HUES6 (cell line): ENCODE results near the gene STRN4.

ENCODE experiments used
- H3K27ac ChIP-seq: 2 replicates; pipeline ENCODE4 v1.7.0; 2013; ENCODE audit warnings: low read depth, mild to moderate bottlenecking, low read length, inconsistent platforms
- H3K27me3 ChIP-seq: 2 replicates; pipeline ENCODE4 v1.6.1; 2013; ENCODE audit warnings: low read length; ENCODE audit not compliant: control insufficient read depth, insufficient read depth
- H3K36me3 ChIP-seq: 2 replicates; pipeline ENCODE4 v1.6.1; 2013; ENCODE audit warnings: low read length; ENCODE audit not compliant: control insufficient read depth, insufficient read depth
- H3K4me1 ChIP-seq: 2 replicates; pipeline ENCODE4 v1.6.1; 2013; ENCODE audit warnings: low read length; ENCODE audit not compliant: control insufficient read depth, insufficient read depth
- H3K4me3 ChIP-seq: 2 replicates; pipeline ENCODE4 v1.5.1; 2013; ENCODE audit warnings: low read depth, low read length
- H3K9ac ChIP-seq: one replicate; pipeline ENCODE4 v1.6.1; 2013; ENCODE audit warnings: mild to moderate bottlenecking, low read length
- H3K9me3 ChIP-seq: 2 replicates; pipeline ENCODE4 v1.6.1; 2013; ENCODE audit warnings: low read depth, low read length; ENCODE audit not compliant: control insufficient read depth, insufficient read depth

STRN4 gene

DNA sequence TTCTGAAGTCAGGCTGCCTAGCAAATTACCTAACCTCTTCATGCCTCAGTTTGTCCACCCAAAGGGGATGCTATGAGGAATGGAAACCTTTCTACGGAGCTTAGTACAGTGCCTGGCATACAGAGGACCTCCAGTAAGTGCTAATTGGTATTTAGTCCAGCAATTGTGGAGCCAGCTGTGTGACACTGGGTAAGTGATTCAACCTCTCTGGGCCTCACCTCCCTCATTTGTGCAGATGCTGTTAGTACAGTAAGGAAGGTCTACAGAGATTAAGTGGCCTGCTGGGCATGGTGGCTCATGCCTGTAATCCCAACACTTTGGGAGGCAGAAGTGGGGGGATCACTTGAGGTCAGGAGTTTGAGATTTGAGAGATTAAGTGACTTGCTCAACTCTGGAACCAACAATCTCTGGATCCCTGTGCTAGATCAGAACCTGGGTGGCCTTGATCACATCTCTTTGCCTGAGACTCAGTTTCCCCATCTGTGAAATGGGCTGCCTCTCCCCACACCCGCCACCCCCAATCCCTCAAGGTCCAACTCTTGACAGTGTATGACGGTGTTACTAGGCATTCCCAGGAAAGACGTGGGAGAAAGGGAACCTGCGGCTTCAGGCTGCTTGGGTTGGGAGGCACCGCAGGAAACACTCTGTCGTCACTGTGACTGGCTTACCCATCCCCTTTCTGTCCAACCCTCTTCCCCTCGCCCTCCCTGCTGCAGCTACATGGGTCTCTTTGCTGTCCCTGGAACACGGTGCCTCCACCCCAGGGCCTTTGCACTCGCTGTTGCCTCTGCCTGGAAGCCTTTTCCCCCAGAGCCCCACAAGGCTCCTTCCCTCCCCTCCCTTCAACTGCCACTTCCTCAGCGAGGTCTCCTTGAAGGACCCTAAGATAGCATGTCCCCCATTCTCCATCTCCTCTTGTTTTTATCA, 47.6 kb downstream of the STRN4 start:
- Histone ChIP-seq H3K4me1 (peaks cover 5% of the 10 kb centered on the region), H3K9me3 (no peaks in the 10 kb centered on the region), H3K9ac (no peak overlapping the region), H3K4me3 (no peak overlapping the region), H3K27ac (no peak overlapping the region), H3K36me3 (peaks cover 78% of the 10 kb centered on the region), H3K27me3 (no peaks in the 10 kb centered on the region)

- Histone ChIP-seq H3K4me1 (peaks cover 5% of the 10 kb centered on the region), H3K27me3 (no peaks in the 10 kb centered on the region), H3K4me3 (peak overlapping the region; percentile 46), H3K27ac (no peak overlapping the region), H3K9ac (peak overlapping the region; percentile 43), H3K36me3 (peaks cover 81% of the 10 kb centered on the region), H3K9me3 (no peaks in the 10 kb centered on the region)
Observed at GRCh38 chr19:46697204-46697960, 48.9 kb downstream of the STRN4 start.

- H3K9me3 ChIP-seq, result no peaks in the 10 kb centered on the region
- H3K4me1 ChIP-seq, result peaks cover 5% of the 10 kb centered on the region
- H3K4me3 ChIP-seq, result peak overlapping the region; percentile 46
- H3K36me3 ChIP-seq, result peaks cover 81% of the 10 kb centered on the region
- peak overlapping the region; percentile 27 for H3K9ac ChIP-seq
- no peaks in the 10 kb centered on the region for H3K27me3 ChIP-seq
- H3K27ac ChIP-seq, result no peak overlapping the region
Observed at GRCh38 chr19:46696866-46697203, 49.4 kb downstream of the STRN4 start.

DNA sequence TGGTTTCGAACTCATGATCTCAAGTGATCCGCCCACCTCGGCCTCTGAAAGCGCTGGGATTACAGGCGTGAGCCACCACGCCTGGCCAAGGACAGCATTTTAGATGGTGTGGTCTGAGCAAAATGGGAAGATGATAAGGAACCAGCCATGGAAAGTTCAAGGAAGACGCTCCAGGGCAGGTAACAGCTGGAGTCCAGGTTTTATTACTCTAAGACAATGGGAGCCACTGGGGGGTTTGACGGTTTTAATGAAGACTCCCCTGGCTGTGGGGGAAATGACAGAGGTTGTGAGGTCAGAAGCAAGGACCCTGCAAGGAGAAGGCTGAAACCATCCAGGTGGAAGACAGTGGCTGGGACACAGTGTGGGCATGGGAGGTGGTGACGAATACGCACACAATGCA, 50.2 kb downstream of the STRN4 start:
- H3K4me1 ChIP-seq, result peaks cover 5% of the 10 kb centered on the region
- no peak overlapping the region for H3K27ac ChIP-seq
- no peaks in the 10 kb centered on the region for H3K9me3 ChIP-seq
- H3K27me3 ChIP-seq, result no peaks in the 10 kb centered on the region
- no peak overlapping the region for H3K4me3 ChIP-seq
- H3K9ac ChIP-seq, result no peak overlapping the region
- peaks cover 82% of the 10 kb centered on the region for H3K36me3 ChIP-seq

DNA sequence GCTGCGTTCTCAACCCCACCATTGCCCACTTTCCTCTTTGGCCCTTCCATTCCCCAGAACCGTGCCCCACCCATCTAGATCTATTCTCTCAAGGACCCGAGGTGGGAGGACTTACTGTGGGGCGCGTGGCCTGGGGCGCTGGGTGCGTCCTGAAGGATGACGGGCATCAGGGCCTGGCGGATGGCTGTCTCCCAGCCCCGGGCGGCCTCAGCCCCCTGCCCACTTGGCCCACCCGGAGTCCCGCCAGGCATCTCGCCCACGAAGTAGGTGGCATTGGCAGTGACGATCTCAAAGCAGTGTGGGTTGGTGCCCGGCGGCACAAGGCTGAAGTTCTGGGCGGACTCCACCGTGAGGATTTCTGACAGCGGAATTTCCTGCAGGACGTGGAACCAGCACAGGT, 52.5 kb downstream of the STRN4 start:
- peaks cover 82% of the 10 kb centered on the region for H3K36me3 ChIP-seq

GRCh38 chr19:46692918-46693722, 53.1 kb downstream of the STRN4 start:
- peaks cover 81% of the 10 kb centered on the region for H3K36me3 ChIP-seq
- H3K27ac ChIP-seq, result no peak overlapping the region
- no peaks in the 10 kb centered on the region for H3K27me3 ChIP-seq
- H3K4me3 ChIP-seq, result no peak overlapping the region
- no peak overlapping the region for H3K9ac ChIP-seq
- H3K4me1 ChIP-seq, result peaks cover 5% of the 10 kb centered on the region
- no peaks in the 10 kb centered on the region for H3K9me3 ChIP-seq

More for the DNA sequence above, 52.5 kb downstream of the STRN4 start:
- H3K4me1 ChIP-seq, result peaks cover 5% of the 10 kb centered on the region
- H3K9ac ChIP-seq, result no peak overlapping the region
- H3K27ac ChIP-seq, result no peak overlapping the region
- H3K9me3 ChIP-seq, result no peaks in the 10 kb centered on the region
- H3K4me3 ChIP-seq, result no peak overlapping the region
- no peaks in the 10 kb centered on the region for H3K27me3 ChIP-seq

GRCh38 chr19:46691948-46692347, 54.3 kb downstream of the STRN4 start:
- Histone ChIP-seq H3K36me3 (peaks cover 93% of the 10 kb centered on the region), H3K4me3 (no peak overlapping the region), H3K9me3 (no peaks in the 10 kb centered on the region), H3K27me3 (no peaks in the 10 kb centered on the region), H3K9ac (no peak overlapping the region), H3K27ac (no peak overlapping the region), H3K4me1 (peaks cover 4% of the 10 kb centered on the region)

GRCh38 chr19:46691104-46691503, 55.1 kb downstream of the STRN4 start:
- H3K27me3 ChIP-seq, result no peaks in the 10 kb centered on the region
- H3K4me3 ChIP-seq, result no peak overlapping the region
- H3K9me3 ChIP-seq, result no peaks in the 10 kb centered on the region
- H3K4me1 ChIP-seq, result no peaks in the 10 kb centered on the region; the same call in 1 of the 2 replicates
- H3K27ac ChIP-seq, result no peak overlapping the region
- peaks cover 89% of the 10 kb centered on the region for H3K36me3 ChIP-seq
- no peak overlapping the region for H3K9ac ChIP-seq

DNA sequence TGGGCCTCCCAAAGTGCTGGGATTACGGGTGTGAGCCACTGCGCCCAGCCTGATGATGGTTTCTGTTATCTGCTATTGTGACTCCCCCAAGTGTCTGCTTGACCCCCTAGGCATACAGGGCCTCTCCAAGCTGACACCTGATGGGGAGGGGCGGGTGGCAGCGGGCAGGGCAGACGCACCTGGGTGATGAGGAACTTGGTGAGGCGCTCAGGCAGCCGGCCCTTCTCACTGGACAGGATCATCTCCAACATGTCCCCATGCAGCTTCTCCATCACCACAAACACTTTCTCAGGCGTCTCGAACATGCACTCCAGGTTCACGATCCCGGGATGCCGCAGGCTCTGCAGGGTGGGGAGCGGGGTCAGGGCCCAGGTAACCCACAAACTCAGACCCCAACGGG, 56.9 kb downstream of the STRN4 start:
- no peak overlapping the region for H3K4me3 ChIP-seq
- H3K36me3 ChIP-seq, result peaks cover 87% of the 10 kb centered on the region
- no peak overlapping the region for H3K9ac ChIP-seq
- no peak overlapping the region for H3K27ac ChIP-seq
- H3K27me3 ChIP-seq, result no peaks in the 10 kb centered on the region
- no peaks in the 10 kb centered on the region for H3K9me3 ChIP-seq
- H3K4me1 ChIP-seq, result no peaks in the 10 kb centered on the region

DNA sequence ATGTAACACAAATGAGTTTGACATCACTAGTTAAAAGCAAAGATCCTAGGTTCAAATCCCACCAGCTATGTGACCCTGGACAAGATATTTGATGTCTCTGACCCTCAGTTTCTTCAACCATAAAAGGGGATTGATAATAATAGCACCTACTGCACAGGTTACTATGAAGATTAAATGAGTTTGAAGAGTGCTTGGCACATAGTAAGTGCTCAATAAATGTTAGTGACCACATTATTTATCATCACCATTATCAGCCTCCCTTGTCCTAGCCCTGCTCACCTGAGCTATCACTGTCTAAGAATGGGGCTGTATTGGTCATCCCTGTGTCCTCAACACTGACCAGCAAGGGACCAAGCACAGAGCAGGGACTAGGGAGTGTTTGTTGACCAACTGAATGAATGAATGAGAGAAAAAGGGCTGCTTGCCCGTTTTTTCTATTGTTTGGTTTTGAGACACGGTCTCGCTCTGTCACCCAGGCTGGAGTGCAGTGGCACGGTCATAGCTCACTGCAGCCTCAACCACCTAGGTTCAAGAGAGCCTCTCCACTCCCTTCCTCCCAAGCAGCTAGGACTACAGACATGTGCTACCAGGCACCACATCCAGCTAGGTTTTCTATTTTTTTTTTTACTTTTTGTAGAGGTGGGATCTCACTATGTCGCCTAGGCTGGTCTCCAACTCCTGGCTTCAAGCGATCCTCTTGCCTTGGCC, 58.7 kb downstream of the STRN4 start:
- H3K9me3 ChIP-seq, result no peaks in the 10 kb centered on the region
- H3K9ac ChIP-seq, result no peak overlapping the region
- no peaks in the 10 kb centered on the region for H3K4me1 ChIP-seq
- H3K4me3 ChIP-seq, result no peak overlapping the region
- H3K27me3 ChIP-seq, result no peaks in the 10 kb centered on the region
- no peak overlapping the region for H3K27ac ChIP-seq
- H3K36me3 ChIP-seq, result peaks cover 85% of the 10 kb centered on the region
